ENCODE data around the gene TADA3. TPM values are rescaled to one million over a fixed set of nuclear protein-coding genes. Genes with fewer than 3 reads are reported as not detected.

Gene TADA3
- total RNA-seq, 1 experiment from 2014 or later, result 85.4 TPM

DNA sequence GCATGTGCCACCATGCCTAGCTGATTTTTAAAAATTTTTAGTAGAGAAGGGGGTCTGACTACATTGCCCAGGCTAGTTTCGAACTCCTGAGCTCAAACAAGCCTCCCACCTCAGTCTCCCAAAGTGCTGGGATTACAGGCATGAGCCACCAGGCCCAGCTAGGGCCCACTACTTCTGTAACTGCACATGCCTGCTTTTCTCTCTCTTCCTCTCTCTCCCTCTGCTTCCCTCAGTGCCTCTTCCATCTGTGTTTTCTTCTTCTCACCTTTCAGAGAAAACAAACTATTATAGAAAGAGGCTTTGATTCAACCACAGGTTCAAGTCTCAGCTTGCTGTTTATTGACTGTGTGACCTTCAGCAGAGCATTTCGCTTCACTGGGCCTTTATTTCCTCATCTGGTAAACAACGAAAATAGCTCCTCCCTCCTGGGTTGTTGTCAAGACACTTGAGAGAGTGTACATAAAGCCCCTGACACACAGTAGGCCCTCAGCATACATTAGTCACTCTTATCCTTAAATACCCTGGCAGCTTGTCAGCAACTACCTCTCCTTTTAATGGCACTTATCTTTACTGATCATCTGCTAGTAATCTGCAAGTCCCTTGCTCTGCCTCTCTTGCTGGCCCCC, 10.2 kb downstream of the TADA3 start:
- CTCF ChIA-PET, result no interaction called here
- TF ChIP-seq EZH2 (IDR thresholded peaks at IDR 0.05; ENCODE audit: low read length, unreplicated experiment) (no peak), EZH2phosphoT487 (IDR thresholded peaks at IDR 0.05; ENCODE audit: borderline replicate concordance, low read length) (no peak)
- TF ChIP-seq, protein P1, sequence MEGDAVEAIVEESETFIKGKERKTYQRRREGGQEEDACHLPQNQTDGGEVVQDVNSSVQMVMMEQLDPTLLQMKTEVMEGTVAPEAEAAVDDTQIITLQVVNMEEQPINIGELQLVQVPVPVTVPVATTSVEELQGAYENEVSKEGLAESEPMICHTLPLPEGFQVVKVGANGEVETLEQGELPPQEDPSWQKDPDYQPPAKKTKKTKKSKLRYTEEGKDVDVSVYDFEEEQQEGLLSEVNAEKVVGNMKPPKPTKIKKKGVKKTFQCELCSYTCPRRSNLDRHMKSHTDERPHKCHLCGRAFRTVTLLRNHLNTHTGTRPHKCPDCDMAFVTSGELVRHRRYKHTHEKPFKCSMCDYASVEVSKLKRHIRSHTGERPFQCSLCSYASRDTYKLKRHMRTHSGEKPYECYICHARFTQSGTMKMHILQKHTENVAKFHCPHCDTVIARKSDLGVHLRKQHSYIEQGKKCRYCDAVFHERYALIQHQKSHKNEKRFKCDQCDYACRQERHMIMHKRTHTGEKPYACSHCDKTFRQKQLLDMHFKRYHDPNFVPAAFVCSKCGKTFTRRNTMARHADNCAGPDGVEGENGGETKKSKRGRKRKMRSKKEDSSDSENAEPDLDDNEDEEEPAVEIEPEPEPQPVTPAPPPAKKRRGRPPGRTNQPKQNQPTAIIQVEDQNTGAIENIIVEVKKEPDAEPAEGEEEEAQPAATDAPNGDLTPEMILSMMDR (conservative IDR thresholded peaks at IDR 0.05; ENCODE audit: low read depth, low read length), result no peak
- Histone ChIP-seq H3K9ac (ENCODE audit: low read length) (no peak overlapping the region), H3K27me3 (ENCODE audit: low read length) (no peaks in the 10 kb centered on the region), H3K4me3 (ENCODE audit: low read length) (no peak overlapping the region), H3F3A (ENCODE audit: low read length, unreplicated experiment) (no peaks in the 10 kb centered on the region), H3K4me1 (ENCODE audit: insufficient read depth, low read length) (no peaks in the 10 kb centered on the region), H3K36me3 (ENCODE audit: low read depth, low read length) (peaks cover 9% of the 10 kb centered on the region; the same call in 1 of the 2 replicates), H3K27ac (ENCODE audit: low read length) (no peak overlapping the region), H3K9me2 (replicated peaks; ENCODE audit: low read length) (no peaks in the 10 kb centered on the region), H4K20me1 (ENCODE audit: low read length) (no peaks in the 10 kb centered on the region), H2AFZ (ENCODE audit: low read length) (no peak overlapping the region), H3K79me2 (ENCODE audit: low read length) (no peaks in the 10 kb centered on the region), H3K4me2 (ENCODE audit: low read length) (no peak overlapping the region), H3K9me3 (ENCODE audit: low read length) (no peaks in the 10 kb centered on the region)
- intact Hi-C loops (cut with micrococcal nuclease), result no loop called here
- no TSS peak for BruUV-seq (replicated peaks)
- ATAC-seq, result no peak
- no peak for DNase-seq
- POLR2A ChIA-PET (ENCODE audit: unreplicated experiment), result interaction anchor here (0.6 to 1.0 kb wide), 2 partner anchors 11 to 164 kb away, joined by 4 to 12 read pairs; partner anchors contain the start of gene ARPC4

DNA sequence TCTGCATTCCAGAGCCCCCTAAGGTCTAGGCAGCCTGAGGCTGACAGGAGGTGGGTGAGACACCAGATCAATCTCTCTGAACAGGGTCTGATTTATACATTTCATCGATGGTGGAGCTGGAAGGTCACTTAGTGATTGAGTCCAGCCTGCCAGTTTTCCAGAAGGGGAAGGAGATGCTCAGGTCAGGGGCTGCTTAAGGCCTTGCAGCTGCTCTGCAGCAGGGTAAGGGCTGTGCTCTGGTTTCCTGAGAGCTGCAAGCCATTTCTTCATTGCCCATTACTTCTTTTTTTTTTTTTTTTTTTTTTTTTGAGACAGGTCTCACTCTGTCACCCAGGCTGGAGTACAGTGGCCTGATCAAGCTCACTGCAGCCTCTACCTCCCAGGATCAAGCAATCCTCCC, 10.7 kb downstream of the TADA3 start:
- Histone ChIP-seq H3K27ac (ENCODE audit: low read length) (no peak overlapping the region), H3K4me3 (ENCODE audit: low read length) (no peak overlapping the region), H3K9ac (ENCODE audit: low read length) (no peak overlapping the region), H3K4me2 (ENCODE audit: low read length) (no peak overlapping the region), H3K4me1 (ENCODE audit: insufficient read depth, low read length) (no peaks in the 10 kb centered on the region), H4K20me1 (ENCODE audit: low read length) (no peaks in the 10 kb centered on the region), H3K9me2 (replicated peaks; ENCODE audit: low read length) (no peaks in the 10 kb centered on the region), H3K79me2 (ENCODE audit: low read length) (no peaks in the 10 kb centered on the region), H2AFZ (ENCODE audit: low read length) (no peak overlapping the region), H3K27me3 (ENCODE audit: low read length) (no peaks in the 10 kb centered on the region), H3K9me3 (ENCODE audit: low read length) (no peaks in the 10 kb centered on the region), H3F3A (ENCODE audit: low read length, unreplicated experiment) (no peaks in the 10 kb centered on the region), H3K36me3 (ENCODE audit: low read depth, low read length) (0 out of 2 replicates have a peak, but pooled peaks cover 4% of the 10 kb centered on the region)
- no peak for DNase-seq
- no peak for ATAC-seq
- ChIA-PET POLR2A (ENCODE audit: unreplicated experiment) (interaction anchor here (0.6 to 1.0 kb wide), 2 partner anchors 11 to 165 kb away, joined by 4 to 12 read pairs; partner anchors contain the start of gene ARPC4), CTCF (no interaction called here)
- BruUV-seq (replicated peaks), result no TSS peak
- intact Hi-C loops (cut with micrococcal nuclease), result no loop called here
- TF ChIP-seq EZH2phosphoT487 (IDR thresholded peaks at IDR 0.05; ENCODE audit: borderline replicate concordance, low read length), result no peak
- TF ChIP-seq, protein P1 (conservative IDR thresholded peaks at IDR 0.05; ENCODE audit: low read depth, low read length), result no peak
- TF ChIP-seq EZH2 (IDR thresholded peaks at IDR 0.05; ENCODE audit: low read length, unreplicated experiment), result no peak

DNA sequence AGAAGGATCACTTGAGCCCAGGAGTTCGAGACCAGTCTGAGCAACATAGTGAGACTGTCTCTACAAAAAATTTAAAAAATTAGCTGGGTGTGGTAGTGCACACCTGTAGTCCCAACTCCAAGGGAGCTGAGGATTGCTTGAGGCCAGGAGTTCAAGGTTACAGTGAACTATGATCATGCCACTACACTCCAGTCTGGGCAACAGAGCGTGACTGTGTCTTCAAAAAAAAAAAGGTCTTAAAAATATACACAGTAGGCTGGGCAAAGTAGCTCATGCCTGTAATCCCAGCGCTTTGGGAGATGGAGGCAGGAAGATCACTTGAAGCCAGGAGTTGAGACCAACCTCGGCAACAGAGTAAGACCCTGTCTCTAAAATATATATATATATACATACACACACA, 11.4 kb downstream of the TADA3 start:
- H3K4me2 ChIP-seq (ENCODE audit: low read length), result no peak overlapping the region
- POLR2A ChIA-PET (ENCODE audit: unreplicated experiment), result no interaction called here

More for the DNA sequence above, 11.4 kb downstream of the TADA3 start:
- Histone ChIP-seq H2AFZ (ENCODE audit: low read length) (no peak overlapping the region), H3F3A (ENCODE audit: low read length, unreplicated experiment) (no peaks in the 10 kb centered on the region), H3K36me3 (ENCODE audit: low read depth, low read length) (0 out of 2 replicates have a peak, but pooled peaks cover 3% of the 10 kb centered on the region), H3K4me3 (ENCODE audit: low read length) (no peak overlapping the region), H4K20me1 (ENCODE audit: low read length) (no peaks in the 10 kb centered on the region), H3K79me2 (ENCODE audit: low read length) (no peaks in the 10 kb centered on the region), H3K9me3 (ENCODE audit: low read length) (no peaks in the 10 kb centered on the region), H3K4me1 (ENCODE audit: insufficient read depth, low read length) (no peaks in the 10 kb centered on the region), H3K27me3 (ENCODE audit: low read length) (no peaks in the 10 kb centered on the region), H3K9ac (ENCODE audit: low read length) (no peak overlapping the region), H3K9me2 (replicated peaks; ENCODE audit: low read length) (no peaks in the 10 kb centered on the region), H3K27ac (ENCODE audit: low read length) (no peak overlapping the region)
- ATAC-seq, result no peak
- TF ChIP-seq, protein P1 (conservative IDR thresholded peaks at IDR 0.05; ENCODE audit: low read depth, low read length), result no peak
- no peak for TF ChIP-seq EZH2 (IDR thresholded peaks at IDR 0.05; ENCODE audit: low read length, unreplicated experiment)
- TF ChIP-seq EZH2phosphoT487 (IDR thresholded peaks at IDR 0.05; ENCODE audit: borderline replicate concordance, low read length), result no peak
- intact Hi-C loops (cut with micrococcal nuclease), result no loop called here
- CTCF ChIA-PET, result no interaction called here
- no peak for DNase-seq
- BruUV-seq (replicated peaks), result no TSS peak

Measured in PC-3 (cell line).